GM19468 (cell line): ENCODE results near the gene AFAP1L1.

Source experiments
- ATAC-seq: cut with Tn5 transposase; IDR thresholded peaks from one replicate; pipeline ENCODE4 v1.9.1; 2021; ENCODE audit warnings: mild to moderate bottlenecking, moderate library complexity, moderate number of reproducible peaks; ENCODE audit not compliant: unreplicated experiment; ENCODE audit errors: extremely low read depth

Gene AFAP1L1

DNA sequence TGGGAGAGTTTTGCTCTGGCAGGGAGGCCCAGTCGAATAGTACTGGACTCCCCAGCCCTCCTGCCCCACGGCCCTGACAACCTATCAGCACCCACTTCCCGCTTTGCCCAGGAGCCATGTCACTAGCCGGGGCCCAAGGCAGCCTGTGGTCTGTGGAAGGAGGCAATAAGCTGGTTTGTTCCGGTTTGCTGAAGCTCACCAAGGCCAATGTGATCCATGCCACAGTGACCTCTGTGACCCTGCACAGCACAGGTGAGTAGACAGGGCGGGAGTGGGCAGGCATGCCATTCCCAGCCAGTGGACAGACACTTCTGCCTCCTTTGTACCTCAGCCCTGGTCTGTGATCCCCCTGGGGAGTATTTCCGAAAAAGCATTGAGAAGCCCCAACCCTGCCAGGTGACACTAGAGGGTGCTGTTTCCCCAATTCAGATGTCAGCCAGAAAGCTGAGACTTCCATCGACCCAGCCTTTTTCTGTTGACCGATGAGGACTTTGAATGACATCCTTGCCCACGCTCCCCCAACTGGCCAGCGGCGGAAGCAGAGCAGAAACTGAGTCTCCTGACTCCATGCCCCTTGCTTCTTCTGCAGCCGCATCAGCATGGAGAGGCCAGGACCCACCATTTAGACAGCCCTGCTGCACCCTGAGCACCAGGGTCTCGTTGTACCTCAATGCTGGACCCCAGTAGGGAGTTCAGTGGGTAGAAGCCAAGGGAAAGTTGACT is 95.8 kb downstream of the AFAP1L1 start:
- ATAC-seq = peak; percentile 41

DNA sequence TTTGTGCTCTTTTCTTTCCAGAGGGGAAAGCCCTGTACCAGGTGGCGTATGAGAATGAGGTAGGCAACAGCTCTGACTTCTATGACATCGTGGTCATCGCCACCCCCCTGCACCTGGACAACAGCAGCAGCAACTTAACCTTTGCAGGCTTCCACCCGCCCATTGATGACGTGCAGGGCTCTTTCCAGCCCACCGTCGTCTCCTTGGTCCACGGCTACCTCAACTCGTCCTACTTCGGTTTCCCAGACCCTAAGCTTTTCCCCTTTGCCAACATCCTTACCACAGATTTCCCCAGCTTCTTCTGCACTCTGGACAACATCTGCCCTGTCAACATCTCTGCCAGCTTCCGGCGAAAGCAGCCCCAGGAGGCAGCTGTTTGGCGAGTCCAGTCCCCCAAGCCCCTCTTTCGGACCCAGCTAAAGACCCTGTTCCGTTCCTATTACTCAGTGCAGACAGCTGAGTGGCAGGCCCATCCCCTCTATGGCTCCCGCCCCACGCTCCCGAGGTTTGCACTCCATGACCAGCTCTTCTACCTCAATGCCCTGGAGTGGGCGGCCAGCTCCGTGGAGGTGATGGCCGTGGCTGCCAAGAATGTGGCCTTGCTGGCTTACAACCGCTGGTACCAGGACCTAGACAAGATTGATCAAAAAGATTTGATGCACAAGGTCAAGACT is 96.5 kb downstream of the AFAP1L1 start:
- no peak for ATAC-seq

DNA sequence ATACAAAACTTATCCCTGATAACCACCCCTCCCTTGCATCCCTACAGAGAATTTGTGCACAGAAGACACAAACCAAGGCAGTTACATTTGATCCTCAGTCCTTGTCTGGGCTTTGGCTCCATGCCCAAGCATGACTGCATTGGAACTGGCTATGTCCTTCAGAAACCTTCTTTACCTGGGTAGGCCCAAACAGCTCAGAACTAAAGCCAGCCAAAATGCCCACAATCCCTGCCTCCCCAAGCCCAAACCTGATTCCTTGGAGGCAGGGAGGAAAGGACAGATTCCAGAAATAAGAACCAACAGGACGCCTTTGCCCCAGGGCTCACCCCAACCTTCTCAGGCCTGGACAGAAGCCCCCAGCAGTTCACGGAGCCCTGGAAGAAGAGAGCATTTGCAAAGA is 99.2 kb downstream of the AFAP1L1 start:
- ATAC-seq = no peak

DNA sequence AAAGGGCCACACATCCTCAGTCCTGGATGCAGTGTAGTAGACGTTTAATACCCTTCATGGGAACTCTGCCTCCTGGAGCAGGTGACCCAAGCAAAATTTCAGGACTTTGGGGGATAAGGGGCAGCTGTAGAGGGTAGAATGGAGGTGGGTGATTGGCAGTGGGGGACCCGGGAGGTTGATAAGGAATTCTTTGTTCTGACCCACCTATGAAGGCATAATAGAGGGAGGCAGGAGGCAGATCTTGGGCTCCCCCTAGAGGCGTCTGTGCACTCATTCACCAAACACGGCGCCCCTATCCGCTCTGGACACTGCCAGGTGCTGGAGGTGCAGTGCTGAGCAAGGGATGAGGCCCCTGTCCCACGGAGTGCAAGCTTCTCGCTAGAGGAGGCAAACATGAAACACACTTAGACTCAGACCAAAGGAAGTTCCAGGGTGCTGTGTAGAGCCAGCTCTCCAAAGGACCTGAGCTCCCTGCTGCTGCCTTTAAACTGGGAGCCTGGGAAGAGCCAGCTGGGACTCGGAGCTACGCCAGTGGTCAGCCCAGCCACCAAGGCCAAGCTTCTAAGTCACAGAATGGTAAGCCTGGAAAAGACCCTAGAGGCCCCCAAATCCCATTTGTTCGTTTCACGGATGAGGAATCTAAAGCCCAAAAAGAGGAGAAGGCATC is 99.8 kb downstream of the AFAP1L1 start:
- ATAC-seq = peak; percentile 71

DNA sequence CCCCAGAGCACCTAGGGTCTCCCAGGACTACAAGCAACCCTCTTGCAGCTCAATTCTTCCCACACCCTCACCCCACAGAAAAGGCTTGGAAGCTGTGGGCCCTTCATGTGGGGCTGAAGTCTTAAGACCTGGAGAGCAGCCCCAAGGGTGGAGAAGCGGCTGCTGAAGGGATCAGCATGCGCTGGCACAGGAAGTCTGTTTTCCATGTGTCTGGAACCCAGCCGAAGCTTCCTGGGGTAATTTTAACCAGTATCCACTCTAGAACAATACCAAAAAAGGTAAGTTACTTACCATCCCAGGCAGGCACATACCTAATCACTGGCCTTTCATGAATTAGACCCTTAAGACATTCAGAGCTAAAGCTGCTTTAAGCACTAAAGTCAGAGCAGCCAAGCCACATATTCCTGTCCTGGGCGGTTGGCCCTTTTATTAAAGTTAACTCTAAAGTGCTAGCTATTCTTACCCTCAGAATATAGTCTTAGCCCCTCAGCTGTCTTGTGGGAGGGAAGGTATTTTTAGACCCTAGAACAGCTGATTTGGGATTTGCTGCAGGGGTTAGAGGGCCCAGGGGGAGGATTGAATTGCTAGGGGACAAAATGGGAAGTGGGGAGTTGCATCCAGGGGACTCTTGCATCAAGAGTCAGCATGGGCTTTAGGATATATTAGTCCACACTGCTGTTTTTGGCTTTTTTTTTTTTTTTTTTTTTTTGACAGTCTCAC is 100.6 kb downstream of the AFAP1L1 start:
- ATAC-seq = no peak

DNA sequence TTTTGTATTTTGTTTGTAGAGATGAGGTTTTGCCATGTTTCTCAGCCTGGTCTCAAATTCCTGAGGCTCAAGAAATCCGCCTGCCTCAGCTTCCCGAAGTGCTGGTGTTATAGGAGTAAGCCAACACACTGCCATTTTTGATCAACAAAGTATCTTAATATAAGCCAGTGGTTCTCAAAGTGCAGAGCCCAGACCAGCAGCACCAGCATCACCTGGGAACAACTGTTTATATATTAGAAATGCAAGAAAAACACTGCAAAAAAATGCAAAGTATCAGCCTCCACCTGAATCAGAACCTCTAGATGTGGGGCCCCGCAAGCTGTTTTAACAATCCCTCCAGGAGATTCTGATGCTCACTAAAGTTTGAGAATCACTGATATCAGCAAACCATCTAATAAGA is 101.3 kb downstream of the AFAP1L1 start:
- ATAC-seq = no peak

DNA sequence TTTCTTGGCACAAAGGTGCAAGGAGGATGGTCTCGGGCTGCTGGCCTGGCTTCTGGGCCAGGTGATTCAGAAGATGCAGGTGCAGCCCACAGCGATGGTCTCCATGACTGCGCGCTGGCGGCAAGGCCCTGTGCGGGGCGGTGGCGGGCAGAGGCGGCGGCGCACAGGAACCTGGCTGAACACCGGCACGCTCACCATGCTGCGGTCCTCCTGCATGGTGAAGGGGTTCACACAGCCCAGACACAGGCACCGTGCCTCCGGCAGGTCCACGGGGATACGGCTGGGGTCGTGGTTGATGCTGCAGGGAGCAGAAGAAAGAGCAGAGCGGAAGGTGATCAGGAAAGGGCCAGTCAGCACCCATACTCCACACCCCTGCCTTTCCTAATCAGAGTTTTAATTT is 102.6 kb downstream of the AFAP1L1 start:
- ATAC-seq = no peak

DNA sequence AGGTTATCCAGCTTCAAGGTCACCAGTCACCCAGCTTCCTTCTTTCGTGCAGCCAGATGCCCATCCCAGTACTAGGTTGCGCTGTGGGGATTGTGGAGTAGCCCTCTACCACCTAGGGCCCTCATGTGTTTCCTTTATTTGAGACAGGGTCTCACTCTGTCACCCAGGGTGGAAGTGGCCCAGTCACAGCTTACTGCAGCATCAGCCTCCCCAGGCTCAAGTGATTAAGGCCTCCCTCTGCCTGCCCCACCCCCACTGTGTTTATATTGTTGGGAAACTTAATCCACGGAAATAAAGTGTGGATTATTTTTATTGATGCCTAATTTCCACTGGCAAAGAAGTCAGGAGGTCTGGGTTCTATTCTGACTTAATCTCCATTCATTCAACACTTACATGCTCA is 103.1 kb downstream of the AFAP1L1 start:
- no peak for ATAC-seq

DNA sequence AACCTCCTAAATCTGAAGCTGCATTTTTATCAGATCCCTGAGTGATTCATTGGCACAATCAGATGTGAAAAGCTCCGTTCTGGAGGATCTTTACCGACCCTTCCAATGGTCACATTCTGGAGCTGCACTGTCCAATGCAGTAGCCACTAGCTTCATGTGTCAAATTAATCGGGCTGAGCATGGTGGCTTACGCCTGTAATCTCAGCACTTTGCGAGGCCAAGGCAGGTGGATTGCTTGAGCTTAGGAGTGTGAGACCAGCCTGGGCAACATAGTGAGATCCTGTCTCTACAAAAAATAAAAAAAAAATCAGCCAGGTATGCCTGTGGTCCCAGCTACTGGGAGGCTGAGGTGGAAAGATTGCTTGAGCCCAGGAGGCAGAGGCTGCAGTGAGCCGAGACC is 103.8 kb downstream of the AFAP1L1 start:
- ATAC-seq = no peak

DNA sequence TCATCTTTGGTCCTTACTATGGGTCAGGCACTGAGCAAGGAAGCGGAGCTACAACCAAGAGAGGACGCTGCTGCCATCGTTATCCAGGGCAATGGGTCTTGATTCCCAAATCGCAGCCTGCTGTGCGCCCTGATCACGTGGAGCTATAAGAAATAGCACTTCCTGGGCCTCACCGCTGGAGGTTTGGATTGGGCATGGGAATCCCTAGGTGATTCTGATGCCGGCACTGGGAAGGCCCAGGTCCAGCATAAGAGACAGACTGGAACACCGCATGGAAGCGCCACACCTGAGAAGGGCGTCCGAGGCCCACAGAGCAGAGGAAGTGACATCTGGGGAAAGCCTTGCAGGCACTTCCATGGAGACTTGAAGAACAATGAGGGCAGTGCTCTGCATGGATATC is 104.4 kb downstream of the AFAP1L1 start:
- ATAC-seq = no peak

DNA sequence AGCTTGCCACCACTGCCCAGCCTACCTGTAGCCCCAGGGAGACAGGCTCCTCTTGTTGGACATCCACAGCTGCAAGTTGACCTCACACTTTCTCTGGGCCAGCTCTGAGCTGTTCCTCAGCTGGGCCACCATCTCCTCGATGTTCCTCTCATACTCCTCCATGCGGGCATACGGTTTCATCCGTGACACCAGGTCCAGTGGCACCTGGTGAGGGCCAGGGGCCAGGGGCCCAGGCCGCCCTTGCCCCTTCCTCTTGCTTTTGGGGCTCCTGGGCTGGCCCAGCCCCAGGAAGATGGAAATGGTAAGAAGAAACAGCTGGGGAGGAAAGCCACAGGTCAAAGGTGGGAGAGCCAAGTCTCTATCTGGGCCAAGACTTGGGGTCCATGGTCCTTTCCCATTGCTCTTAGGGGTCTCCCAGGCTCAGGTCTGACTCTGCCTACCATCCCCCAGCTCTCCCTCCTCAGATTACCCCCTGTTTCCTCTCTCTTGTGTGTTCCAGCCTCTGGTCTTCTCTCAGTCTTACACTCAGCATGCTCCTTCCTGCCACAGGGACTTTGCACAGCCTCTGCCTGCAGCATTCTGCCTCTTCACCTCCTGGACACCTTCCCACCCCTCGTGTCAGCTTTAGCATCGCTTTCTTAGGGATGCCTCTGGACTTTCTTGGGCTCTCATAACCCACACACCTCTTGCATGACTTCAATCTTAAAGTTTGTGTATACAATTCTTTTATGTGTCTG is 105.2 kb downstream of the AFAP1L1 start:
- ATAC-seq = no peak

DNA sequence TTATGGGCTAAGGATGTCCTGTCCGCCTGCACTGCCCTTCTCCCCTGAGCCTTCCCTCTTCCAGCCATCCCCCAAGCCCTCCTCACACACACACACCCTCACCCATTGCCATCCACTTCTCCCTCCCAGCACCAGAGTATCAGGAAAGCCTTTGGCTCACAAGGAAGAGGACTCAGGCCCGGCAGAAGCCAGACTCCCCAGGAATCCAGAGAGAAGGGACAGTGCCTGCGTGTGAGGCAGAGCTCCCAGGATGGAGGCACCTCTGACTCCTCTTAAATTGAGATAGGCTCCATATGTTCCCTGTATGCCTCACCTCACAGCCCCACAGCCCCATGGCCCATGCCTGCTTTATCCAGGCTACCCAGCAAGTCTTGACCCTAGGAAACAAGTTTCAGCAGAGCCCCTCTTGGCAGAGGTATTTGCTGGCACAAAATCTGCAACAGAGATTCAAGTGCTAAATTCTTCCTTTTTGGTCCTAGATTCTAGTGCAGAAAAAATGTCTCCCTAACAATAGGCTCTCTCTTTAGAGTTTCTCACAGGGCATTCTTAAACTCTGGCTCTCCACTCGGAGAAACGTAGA is 106.7 kb downstream of the AFAP1L1 start:
- no peak for ATAC-seq

DNA sequence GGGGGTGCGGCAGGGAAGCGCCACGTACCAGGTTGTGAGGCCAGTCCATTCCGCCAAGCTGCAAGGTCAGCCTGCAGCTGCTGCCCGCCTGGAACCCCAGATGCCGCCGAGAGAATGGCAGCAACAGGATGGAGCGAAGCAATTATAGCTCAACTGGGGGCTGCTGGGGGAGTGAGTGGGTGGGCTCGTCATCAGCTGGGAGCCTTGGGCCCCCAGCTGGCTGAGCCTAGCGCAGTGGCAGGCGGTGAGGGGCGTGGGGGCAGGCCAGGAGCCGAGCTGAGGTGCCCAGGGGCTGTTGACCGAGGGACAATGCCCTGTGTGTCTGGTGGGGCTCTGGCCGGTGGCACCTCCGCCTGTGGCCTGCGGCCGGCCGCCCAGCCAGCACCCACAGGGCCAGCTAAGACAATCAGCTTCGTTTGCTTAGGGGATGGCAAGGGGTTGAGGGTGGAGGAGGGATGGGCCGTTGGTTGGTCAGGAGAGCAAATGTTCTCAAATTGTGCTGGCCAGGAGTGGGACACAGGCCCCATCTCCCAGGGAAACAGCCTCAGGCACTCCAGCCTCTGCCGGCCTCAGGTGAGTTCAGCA is 107.6 kb downstream of the AFAP1L1 start, which contains the start of gene IL17B:
Gene IL17B (minus strand): TSS at position 116 of the 585 bp plus-strand sequence. CDS start 67 bp downstream, at position 49.
- no peak for ATAC-seq

DNA sequence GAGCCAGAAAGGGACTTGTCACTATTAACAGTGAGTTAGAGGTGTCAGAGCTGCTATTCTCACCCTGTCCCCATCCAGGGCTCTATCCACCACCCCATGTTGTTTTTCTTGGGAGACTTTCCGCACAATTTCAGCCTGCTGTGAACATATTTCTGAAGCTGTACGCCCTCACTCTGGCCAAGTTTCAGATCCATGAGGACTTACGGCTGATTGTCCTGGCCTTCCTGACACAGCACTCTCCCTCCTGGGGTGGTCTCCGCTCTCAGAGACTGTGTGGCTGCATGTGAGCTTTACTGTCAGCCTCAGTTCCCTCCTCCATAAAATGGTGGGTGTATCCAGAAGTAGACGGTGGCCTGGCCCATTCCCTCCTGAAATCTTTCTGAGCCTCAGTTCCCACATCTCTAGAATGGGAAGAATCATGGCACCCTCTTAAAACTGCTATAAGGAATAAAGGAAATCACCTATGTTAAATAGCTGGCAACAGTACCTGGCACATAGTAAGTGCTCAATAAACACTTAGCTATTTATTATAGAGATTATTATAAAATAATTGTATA is 108.2 kb downstream of the AFAP1L1 start:
- no peak for ATAC-seq

DNA sequence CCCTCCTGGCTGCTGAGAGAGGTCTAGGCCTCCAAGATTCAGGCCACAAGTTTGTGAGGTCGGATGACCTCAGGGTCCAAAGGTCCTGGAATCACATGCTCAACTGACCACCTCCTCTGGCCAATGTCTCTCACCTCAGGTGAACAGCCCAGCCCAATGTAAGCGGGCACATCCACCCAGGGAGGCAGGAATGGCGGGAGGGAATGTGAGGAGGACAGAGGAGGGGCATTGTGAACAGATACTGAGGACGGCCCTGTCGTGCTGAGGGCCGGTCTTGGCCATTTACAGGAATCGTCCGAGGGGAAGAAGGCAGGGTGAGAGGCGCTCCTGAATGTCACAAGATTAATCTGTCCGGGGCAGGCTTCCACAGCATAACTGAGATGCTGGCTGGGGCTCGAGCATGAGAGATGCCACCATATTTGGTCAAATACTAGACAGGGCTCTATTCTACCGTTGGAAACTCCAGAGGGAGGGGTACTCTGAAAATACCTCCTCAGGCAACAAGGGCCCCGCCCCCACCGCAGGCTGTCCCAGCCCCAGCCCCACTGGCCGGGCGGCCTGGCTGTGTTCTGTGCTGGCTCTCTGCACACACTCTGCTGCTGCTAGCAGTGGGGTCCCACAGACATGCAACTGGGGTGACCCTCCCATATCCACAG is 108.9 kb downstream of the AFAP1L1 start:
- ATAC-seq = no peak

DNA sequence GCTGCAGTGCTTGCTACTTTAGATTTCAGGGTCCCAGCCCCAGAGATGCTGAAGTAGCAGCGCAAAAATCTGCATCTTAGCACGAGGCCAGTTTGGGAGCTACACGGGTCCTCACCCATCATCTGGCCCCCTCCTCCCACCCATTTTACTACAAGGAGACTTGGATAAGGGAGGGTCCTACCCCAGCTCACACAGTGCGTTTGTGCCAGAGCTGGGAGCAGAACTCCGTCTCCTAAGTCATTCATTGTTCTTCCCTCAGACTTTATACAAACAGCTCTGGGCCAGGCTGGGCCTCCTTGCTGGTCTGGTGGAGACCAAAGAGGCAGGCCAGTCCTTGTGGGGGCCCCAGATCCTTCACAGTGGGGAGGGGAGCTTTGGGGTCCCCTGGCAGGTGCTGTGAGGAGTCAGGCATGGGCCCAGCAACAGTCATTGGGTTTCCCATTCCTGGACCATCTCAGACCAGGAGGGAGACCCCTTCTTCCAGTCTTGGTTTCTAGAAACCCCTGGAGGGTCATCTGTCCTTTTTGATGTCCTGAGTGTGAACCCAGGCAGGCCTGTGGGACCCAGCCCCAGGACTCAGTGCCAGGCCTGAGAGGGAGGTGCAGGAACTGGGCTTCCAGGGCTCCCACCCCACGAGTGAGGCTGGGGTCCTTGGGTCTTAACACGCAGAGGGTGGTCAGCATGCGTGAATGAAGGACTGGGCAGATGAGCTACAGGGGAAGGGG is 109.8 kb downstream of the AFAP1L1 start:
- no peak for ATAC-seq

DNA sequence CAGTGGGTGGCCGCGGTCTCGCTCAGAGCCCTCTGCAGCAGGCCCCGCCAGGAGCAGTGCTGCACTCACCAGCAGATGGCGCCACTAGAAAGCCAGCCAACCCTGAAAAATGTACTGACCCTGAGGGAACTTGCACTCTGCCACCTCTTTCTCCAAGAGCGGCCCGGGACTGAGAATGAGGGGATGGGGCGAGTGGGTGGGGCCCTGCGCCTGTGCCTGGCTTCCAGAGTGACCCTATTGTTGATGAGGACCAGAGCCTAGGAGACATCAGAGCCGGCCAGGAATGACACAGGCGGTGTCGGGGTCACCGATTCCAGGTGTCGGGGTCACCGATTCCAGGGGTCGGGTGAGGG is 110.3 kb downstream of the AFAP1L1 start:
- no peak for ATAC-seq
